Kidney epithelial cell (primary cell): ENCODE measurements around the gene MACROD2. TPM values are rescaled to one million over a fixed set of nuclear protein-coding genes. Genes with fewer than 3 reads are reported as not detected.

ENCODE experiments used
- DNase-seq: peaks from one replicate; pipeline ENCODE4 v3.0.0-alpha.2; 2010; ENCODE audit warnings: low read depth
- H3K27me3 ChIP-seq: 2 replicates; pipeline ENCODE4 v1.6.0; 2011; ENCODE audit warnings: low read length; ENCODE audit not compliant: control insufficient read depth, insufficient read depth
- H3K36me3 ChIP-seq: 2 replicates; pipeline ENCODE4 v1.5.1; 2011; ENCODE audit warnings: low read length; ENCODE audit not compliant: control insufficient read depth, insufficient read depth
- H3K4me3 ChIP-seq: 2 replicates; pipeline ENCODE4 v1.5.1; 2011; ENCODE audit warnings: low read depth, mild to moderate bottlenecking, control low read depth, low read length
- CTCF ChIP-seq: IDR thresholded peaks from 2 replicates; pipeline ENCODE4 v1.5.1; 2011; ENCODE audit warnings: mild to moderate bottlenecking, moderate library complexity, low read length, control low read depth, inconsistent platforms; ENCODE audit not compliant: insufficient read depth, poor library complexity, severe bottlenecking
- total RNA-seq: library from RNA; depleted of rRNA; stranded (reverse); fragments of >200 nt; gene quantifications from 2 replicates; pipeline ENCODE4 v1.2.3, GENCODE V29; 2015

The MACROD2 gene
- total RNA-seq, 1 donor from 2014 or later, result 0.79 TPM

GRCh38 chr20:15913391-15914025 lies 1918.2 kb downstream of the MACROD2 start:
- Histone ChIP-seq H3K27me3 (no peaks in the 10 kb centered on the region), H3K36me3 (no peaks in the 10 kb centered on the region), H3K4me3 (no peak overlapping the region)
- no peak for DNase-seq
- TF ChIP-seq CTCF, result no peak

GRCh38 chr20:15916623-15917022 lies 1921.3 kb downstream of the MACROD2 start:
- H3K4me3 ChIP-seq, result no peak overlapping the region
- DNase-seq, result no peak
- no peaks in the 10 kb centered on the region for H3K27me3 ChIP-seq
- no peak for TF ChIP-seq CTCF
- no peaks in the 10 kb centered on the region for H3K36me3 ChIP-seq

- no peaks in the 10 kb centered on the region for H3K36me3 ChIP-seq
- no peak for DNase-seq
Measured at GRCh38 chr20:15917283-15917682, 1922.0 kb downstream of the MACROD2 start.

GRCh38 chr20:15918631-15919030 lies 1923.3 kb downstream of the MACROD2 start:
- no peak overlapping the region for H3K4me3 ChIP-seq
- DNase-seq, result no peak
- H3K27me3 ChIP-seq, result no peaks in the 10 kb centered on the region
- TF ChIP-seq CTCF, result no peak
- no peaks in the 10 kb centered on the region for H3K36me3 ChIP-seq

More at GRCh38 chr20:15917283-15917682, 1922.0 kb downstream of the MACROD2 start:
- Histone ChIP-seq H3K27me3 (no peaks in the 10 kb centered on the region), H3K4me3 (no peak overlapping the region)
- no peak for TF ChIP-seq CTCF

- H3K4me3 ChIP-seq, result no peak overlapping the region
- TF ChIP-seq CTCF, result no peak
- no peak for DNase-seq
- H3K27me3 ChIP-seq, result no peaks in the 10 kb centered on the region
- H3K36me3 ChIP-seq, result no peaks in the 10 kb centered on the region
Measured at GRCh38 chr20:15919118-15919517, 1923.8 kb downstream of the MACROD2 start.

GRCh38 chr20:15921930-15922329 lies 1926.6 kb downstream of the MACROD2 start:
- H3K36me3 ChIP-seq, result no peaks in the 10 kb centered on the region
- no peaks in the 10 kb centered on the region for H3K27me3 ChIP-seq
- TF ChIP-seq CTCF, result no peak
- no peak overlapping the region for H3K4me3 ChIP-seq
- DNase-seq, result no peak
